ENCODE measurements around the gene KRTAP10-2.

- no peak for TF ChIP-seq CTCF (IDR thresholded peaks at IDR 0.05)
- TF ChIP-seq POLR2A (IDR thresholded peaks at IDR 0.05), result no peak
Observed at GRCh38 chr21:44578371-44579055, 27.2 kb upstream of the KRTAP10-2 start.

All from Peyer's patch (tissue), 4 donors.